Bronchial epithelial cell (primary cell): ENCODE data around the gene KRT17. TPM values are rescaled to one million over a fixed set of nuclear protein-coding genes. Genes with fewer than 3 reads are reported as not detected.
A peak's percentile ranks its signal among the peaks of the same experiment; 100 is the strongest.
"Not testable (repeated sequence)": the region's sequence is repeated elsewhere in the genome, so short reads cannot be mapped to it uniquely, and the experiment has no call there.

Source experiments
- DNase-seq: peaks from one replicate; pipeline ENCODE4 v3.0.0-alpha.2; 2010; ENCODE audit warnings: low read depth
- FAIRE-seq: peaks from 2 replicates; lab custom pipeline; 2011; peaks lifted over from hg19 to GRCh38; lab: Jason Lieb, UNC
- H3K27me3 ChIP-seq: 2 replicates; pipeline ENCODE4 v1.5.1; 2011; ENCODE audit warnings: low read length; ENCODE audit not compliant: control insufficient read depth, insufficient read depth
- H3K36me3 ChIP-seq: 2 replicates; pipeline ENCODE4 v1.5.1; 2011; ENCODE audit warnings: low read length; ENCODE audit not compliant: control insufficient read depth, insufficient read depth
- H3K4me3 ChIP-seq: 2 replicates; pipeline ENCODE4 v1.5.1; 2011; ENCODE audit warnings: mild to moderate bottlenecking, low read depth, low read length, control low read depth
- total RNA-seq: library from RNA; depleted of rRNA; stranded (reverse); fragments of >200 nt; gene quantifications from 2 replicates; pipeline ENCODE4 v1.2.1, GENCODE V29; 2014
- TF ChIP-seq, protein P1 (sequence below): IDR thresholded peaks from 2 replicates; pipeline ENCODE4 v1.5.1; 2011; ENCODE audit warnings: mild to moderate bottlenecking, moderate library complexity, low read length, control low read depth, inconsistent platforms; ENCODE audit not compliant: insufficient read depth, severe bottlenecking

The KRT17 gene
- total RNA-seq, 1 donor from 2014 or later = 30,463 TPM

- TF ChIP-seq, protein P1, sequence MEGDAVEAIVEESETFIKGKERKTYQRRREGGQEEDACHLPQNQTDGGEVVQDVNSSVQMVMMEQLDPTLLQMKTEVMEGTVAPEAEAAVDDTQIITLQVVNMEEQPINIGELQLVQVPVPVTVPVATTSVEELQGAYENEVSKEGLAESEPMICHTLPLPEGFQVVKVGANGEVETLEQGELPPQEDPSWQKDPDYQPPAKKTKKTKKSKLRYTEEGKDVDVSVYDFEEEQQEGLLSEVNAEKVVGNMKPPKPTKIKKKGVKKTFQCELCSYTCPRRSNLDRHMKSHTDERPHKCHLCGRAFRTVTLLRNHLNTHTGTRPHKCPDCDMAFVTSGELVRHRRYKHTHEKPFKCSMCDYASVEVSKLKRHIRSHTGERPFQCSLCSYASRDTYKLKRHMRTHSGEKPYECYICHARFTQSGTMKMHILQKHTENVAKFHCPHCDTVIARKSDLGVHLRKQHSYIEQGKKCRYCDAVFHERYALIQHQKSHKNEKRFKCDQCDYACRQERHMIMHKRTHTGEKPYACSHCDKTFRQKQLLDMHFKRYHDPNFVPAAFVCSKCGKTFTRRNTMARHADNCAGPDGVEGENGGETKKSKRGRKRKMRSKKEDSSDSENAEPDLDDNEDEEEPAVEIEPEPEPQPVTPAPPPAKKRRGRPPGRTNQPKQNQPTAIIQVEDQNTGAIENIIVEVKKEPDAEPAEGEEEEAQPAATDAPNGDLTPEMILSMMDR = no peak
- DNase-seq = peak; percentile 69
- peak overlapping the region; percentile 45 for H3K4me3 ChIP-seq
- peaks cover 18% of the 10 kb centered on the region for H3K36me3 ChIP-seq
- FAIRE-seq = no peak
- no peaks in the 10 kb centered on the region for H3K27me3 ChIP-seq
These were observed 2.5 kb downstream of the KRT17 start for GRCh38 chr17:41621916-41622315.

DNA sequence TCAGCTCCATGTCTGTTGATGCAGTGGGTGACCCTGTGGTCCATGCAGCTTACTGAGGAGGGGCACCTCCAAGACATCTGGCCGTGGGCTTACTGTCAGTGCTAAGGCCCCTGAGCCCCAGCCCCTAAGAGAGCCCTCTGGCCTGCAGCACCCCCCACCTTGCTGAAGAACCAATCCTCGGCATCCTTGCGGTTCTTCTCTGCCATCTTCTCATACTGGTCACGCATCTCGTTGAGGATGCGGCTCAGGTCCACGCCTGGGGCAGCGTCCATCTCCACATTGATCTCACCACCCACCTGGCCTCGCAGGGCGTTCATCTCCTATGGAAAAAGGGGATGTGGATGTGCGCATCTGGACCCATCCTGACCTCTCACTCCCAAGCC, 2.9 kb downstream of the KRT17 start:
- FAIRE-seq = peak; percentile 32
- not testable (repeated sequence) for H3K27me3 ChIP-seq, H3K4me3 ChIP-seq, DNase-seq
- H3K36me3 ChIP-seq = peaks cover 18% of the 10 kb centered on the region

DNA sequence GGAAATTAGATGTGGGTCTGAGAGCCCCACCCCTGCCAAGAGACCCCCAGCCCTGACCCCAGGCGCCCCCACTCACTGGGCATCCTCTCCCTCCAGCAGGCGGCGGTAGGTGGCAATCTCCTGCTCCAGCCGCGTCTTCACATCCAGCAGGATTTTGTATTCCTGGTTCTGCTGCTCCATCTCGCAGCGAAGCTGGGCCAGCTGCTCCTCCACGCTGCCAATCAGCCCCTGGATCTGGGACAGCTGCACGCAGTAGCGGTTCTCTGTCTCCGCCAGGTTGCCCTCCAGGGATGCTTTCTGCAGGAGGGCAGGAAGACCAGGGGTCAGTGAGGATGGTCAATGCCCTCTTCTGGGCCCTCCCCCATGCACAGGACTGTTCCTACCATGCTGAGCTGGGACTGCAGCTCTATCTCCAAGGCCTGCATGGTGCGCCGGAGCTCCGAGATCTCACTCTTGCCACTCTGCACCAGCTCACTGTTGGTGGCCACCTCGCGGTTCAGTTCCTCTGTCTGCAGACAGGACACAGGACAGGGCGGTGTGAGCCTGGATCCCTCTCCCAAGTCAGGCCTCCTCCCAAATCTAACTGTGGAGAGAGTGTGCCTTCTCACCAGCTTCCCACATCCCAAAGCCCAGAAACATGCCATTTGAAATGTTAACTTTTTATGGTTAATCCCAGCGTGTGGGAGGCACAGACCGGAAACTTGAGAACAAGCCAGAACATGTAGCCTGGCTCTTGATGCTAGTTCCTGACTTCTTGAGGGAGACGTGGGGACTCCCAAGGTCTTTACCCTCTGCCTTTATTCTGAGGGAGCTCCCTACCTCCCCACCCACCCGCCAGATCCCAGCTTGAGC, 3.6 kb downstream of the KRT17 start:
- no peak overlapping the region for H3K4me3 ChIP-seq
- TF ChIP-seq, protein P1 = peak; percentile 34
- H3K36me3 ChIP-seq = peaks cover 18% of the 10 kb centered on the region
- FAIRE-seq (no peak), DNase-seq (peak; percentile 91)
- no peaks in the 10 kb centered on the region for H3K27me3 ChIP-seq

DNA sequence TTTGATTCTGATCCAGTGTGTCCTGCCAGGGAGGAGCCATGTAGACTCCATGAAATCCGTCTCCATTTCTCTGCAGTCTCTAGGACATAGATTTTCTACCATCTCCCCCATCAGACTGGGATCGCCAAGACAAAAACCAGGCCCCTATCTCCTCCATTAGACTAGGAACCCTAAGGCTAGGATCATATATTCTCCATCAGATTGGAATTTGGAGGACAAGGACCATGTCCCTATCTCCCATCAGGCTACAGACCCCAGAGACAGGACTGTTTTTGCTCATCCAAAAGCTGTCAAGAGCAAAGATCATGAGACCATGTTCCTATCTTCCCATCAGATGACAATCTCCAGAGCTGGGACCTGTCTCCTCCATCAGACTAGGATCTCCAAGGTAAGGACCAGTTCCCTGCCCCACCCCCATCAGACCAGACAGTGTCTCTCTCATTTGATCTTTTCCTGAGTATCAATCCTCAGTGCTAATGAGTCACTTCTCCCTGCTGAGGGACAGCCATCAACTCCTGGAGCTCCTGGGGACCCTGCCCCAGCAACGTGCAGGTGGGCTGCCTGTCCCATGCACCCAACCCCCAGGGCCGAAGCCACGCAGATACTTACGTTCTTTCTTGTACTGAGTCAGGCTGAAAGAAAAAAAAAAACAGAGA, 4.3 kb downstream of the KRT17 start:
- DNase-seq (peak; percentile 89), FAIRE-seq (peak; percentile 58)
- H3K4me3 ChIP-seq, H3K27me3 ChIP-seq: not testable (repeated sequence)
- H3K36me3 ChIP-seq = peaks cover 18% of the 10 kb centered on the region

- peak; percentile 97 for FAIRE-seq
- peak; percentile 95 for DNase-seq
- Histone ChIP-seq H3K36me3 (peaks cover 17% of the 10 kb centered on the region), H3K27me3 (no peaks in the 10 kb centered on the region), H3K4me3 (no peak overlapping the region)
- TF ChIP-seq, protein P1 = no peak
These were observed 5.1 kb downstream of the KRT17 start for GRCh38 chr17:41619036-41619926.

GRCh38 chr17:41618341-41619035, 5.9 kb downstream of the KRT17 start:
- no peaks in the 10 kb centered on the region for H3K27me3 ChIP-seq
- no peak for FAIRE-seq
- TF ChIP-seq, protein P1 = no peak
- DNase-seq = peak; percentile 90
- peaks cover 12% of the 10 kb centered on the region for H3K36me3 ChIP-seq
- no peak overlapping the region for H3K4me3 ChIP-seq
